Panc1 (cell line): ENCODE results near the gene GJA3. TPM values are rescaled to one million over a fixed set of nuclear protein-coding genes. Genes with fewer than 3 reads are reported as not detected.

Source experiments
- ATAC-seq: fragments of 200-7000 bp; cut with Tn5 transposase; 2 replicates; pipeline ENCODE4 v1.9.1; 2020; ENCODE audit warnings: mild to moderate bottlenecking, moderate library complexity
- BruUV-seq: library from RNA; stranded (reverse); fragments of 400-500 nt; replicated peaks from 2 replicates; lab custom pipeline; 2021; lab: Mats Ljungman, UMichigan
- CTCF ChIA-PET: fragments of 300-600 bp; sonication (Branson Sonifier 250); formaldehyde crosslinking; loops from one replicate; lab custom pipeline; 2022; ENCODE audit warnings: antibody characterized with exemption; lab: Charles Lee
- POLR2A ChIA-PET: fragments of 300-600 bp; sonication (Branson Sonifier 250); formaldehyde crosslinking; loops from one replicate; lab custom pipeline; 2022; ENCODE audit warnings: antibody characterized with exemption; lab: Charles Lee
- DNase-seq: peaks from one replicate; pipeline ENCODE4 v3.0.0-alpha.2; 2010; ENCODE audit warnings: low read depth, low spot score
- H3K27ac ChIP-seq: 2 replicates; pipeline ENCODE4 v1.5.1; 2011; ENCODE audit warnings: mild to moderate bottlenecking, low read length, inconsistent platforms
- H3K27me3 ChIP-seq: fragments of 200-500 bp; sonication (Bioruptor generic); 2 replicates; pipeline ENCODE4 v1.6.0; 2014; ENCODE audit warnings: low read length, inconsistent platforms; ENCODE audit not compliant: control insufficient read depth, insufficient read depth
- H3K36me3 ChIP-seq: fragments of 200-500 bp; sonication (Bioruptor generic); 2 replicates; pipeline ENCODE4 v1.5.1; 2014; ENCODE audit warnings: inconsistent platforms, mild to moderate bottlenecking, low read length, moderate library complexity; ENCODE audit not compliant: control insufficient read depth, insufficient read depth
- H3K4me1 ChIP-seq: 2 replicates; pipeline ENCODE4 v1.5.1; 2011; ENCODE audit warnings: inconsistent platforms, mild to moderate bottlenecking, low read length, moderate library complexity; ENCODE audit not compliant: control insufficient read depth, insufficient read depth
- H3K4me3 ChIP-seq, 2 experiments: 2 replicates each; pipeline ENCODE4 v1.5.1; 2011 to 2012; ENCODE audit warnings: low read depth in 2 of 2, low read length in 2 of 2, mild to moderate bottlenecking in 2 of 2, inconsistent platforms in 1 of 2, moderate library complexity in 1 of 2
- H3K9me3 ChIP-seq: fragments of 200-500 bp; sonication (Bioruptor generic); 2 replicates; pipeline ENCODE4 v1.5.1; 2014; ENCODE audit warnings: low read depth, mild to moderate bottlenecking, inconsistent platforms, low read length, moderate library complexity; ENCODE audit not compliant: control insufficient read depth, insufficient read depth
- CTCF ChIP-seq: fragments of 450-650 bp; IDR thresholded peaks from 2 replicates; pipeline ENCODE4 v1.5.1; 2017; ENCODE audit warnings: mild to moderate bottlenecking
- POLR2AphosphoS5 ChIP-seq: IDR thresholded peaks from 2 replicates; pipeline ENCODE4 v1.6.1; 2012; ENCODE audit warnings: mild to moderate bottlenecking, low read depth, low read length, moderate library complexity
- REST ChIP-seq, 2 experiments: IDR thresholded peaks; 2 replicates each; pipeline ENCODE4 v1.6.1; 2011 to 2012; ENCODE audit warnings: low read depth in 2 of 2, control low read depth in 1 of 2, low read length in 1 of 2, mild to moderate bottlenecking in 1 of 2, moderate library complexity in 1 of 2; ENCODE audit not compliant: insufficient read depth in 1 of 2
- SIN3A ChIP-seq: IDR thresholded peaks from 2 replicates; pipeline ENCODE4 v1.6.1; 2012; ENCODE audit warnings: low read depth, mild to moderate bottlenecking, low read length, moderate library complexity, borderline replicate concordance; ENCODE audit not compliant: insufficient read depth
- TCF7L2 ChIP-seq: IDR thresholded peaks from 2 replicates; pipeline ENCODE4 v1.6.1; 2011; ENCODE audit warnings: mild to moderate bottlenecking, low read depth, low read length, inconsistent platforms
- in situ Hi-C: cut with HindIII; loops from 2 replicates; pipeline ENCODE4 v1.10.0; 2016; ENCODE audit warnings: low sequenced_read_pairs, low pct_unique_long_range_greater_than_20kb
- intact Hi-C: fragments of 100-400 bp; cut with micrococcal nuclease; formaldehyde crosslinking; loops from one replicate; pipeline ENCODE4 v1.10.0; 2022; ENCODE audit not compliant: unreplicated experiment
- total RNA-seq: library from RNA; stranded (reverse); gene quantifications from one replicate; pipeline ENCODE4 v1.2.1, GENCODE V29; 2021; ENCODE audit not compliant: unreplicated experiment

GJA3 gene
- total RNA-seq, 1 experiment from 2014 or later: 11.6 TPM

- DNase-seq (no peak), ATAC-seq (no peak)
- in situ Hi-C loops (no loop called here), intact Hi-C loops (no loop called here)
- Histone ChIP-seq H3K4me1 (peaks cover 8% of the 10 kb centered on the region), H3K9me3 (no peaks in the 10 kb centered on the region), H3K27me3 (no peaks in the 10 kb centered on the region), H3K36me3 (no peaks in the 10 kb centered on the region), H3K4me3 (no peak overlapping the region), H3K27ac (no peak overlapping the region)
- no TSS peak for BruUV-seq
- ChIA-PET CTCF (interaction anchor here (1.1 kb wide), 1 partner anchor 66 kb away, joined by 3 read pairs; no protein-coding TSS in a partner anchor), POLR2A (no interaction called here)
- TF ChIP-seq REST (IDR thresholded peaks at IDR 0.05; ENCODE audit: insufficient read depth in 1 of 2, low read depth in 2 of 2, low read length in 1 of 2) (no peak), TCF7L2 (no peak)
These were observed 29.6 kb downstream of the GJA3 start for GRCh38 chr13:20131057-20131832.

GRCh38 chr13:20130652-20131051 lies 30.2 kb downstream of the GJA3 start:
- no TSS peak for BruUV-seq
- H3K27ac ChIP-seq: no peak overlapping the region
- no peaks in the 10 kb centered on the region for H3K27me3 ChIP-seq
- ChIA-PET CTCF (no interaction called here), POLR2A (no interaction called here)
- peaks cover 10% of the 10 kb centered on the region for H3K4me1 ChIP-seq
- no peaks in the 10 kb centered on the region for H3K36me3 ChIP-seq
- H3K9me3 ChIP-seq: no peaks in the 10 kb centered on the region
- intact Hi-C loops (no loop called here), in situ Hi-C loops (no loop called here)
- ATAC-seq: no peak
- no peak for DNase-seq
- TF ChIP-seq POLR2AphosphoS5 (no peak), REST (IDR thresholded peaks at IDR 0.05; ENCODE audit: insufficient read depth in 1 of 2, low read depth in 2 of 2, low read length in 1 of 2) (no peak), TCF7L2 (no peak), SIN3A (no peak), CTCF (no peak)
- no peak overlapping the region for H3K4me3 ChIP-seq
